Hypothalamus (tissue), 51 donors: ENCODE data around the gene NOP14.
A peak's percentile ranks its signal among the peaks of the same experiment; 100 is the strongest.
"Not testable (repeated sequence)": the region's sequence is repeated elsewhere in the genome, so short reads cannot be mapped to it uniquely, and the experiment has no call there.

Experiments
- DNase-seq, 51 donors: peaks; one replicate each; lab custom pipeline; 2025; lab: John Stamatoyannopoulos, UW

The NOP14 gene

DNA sequence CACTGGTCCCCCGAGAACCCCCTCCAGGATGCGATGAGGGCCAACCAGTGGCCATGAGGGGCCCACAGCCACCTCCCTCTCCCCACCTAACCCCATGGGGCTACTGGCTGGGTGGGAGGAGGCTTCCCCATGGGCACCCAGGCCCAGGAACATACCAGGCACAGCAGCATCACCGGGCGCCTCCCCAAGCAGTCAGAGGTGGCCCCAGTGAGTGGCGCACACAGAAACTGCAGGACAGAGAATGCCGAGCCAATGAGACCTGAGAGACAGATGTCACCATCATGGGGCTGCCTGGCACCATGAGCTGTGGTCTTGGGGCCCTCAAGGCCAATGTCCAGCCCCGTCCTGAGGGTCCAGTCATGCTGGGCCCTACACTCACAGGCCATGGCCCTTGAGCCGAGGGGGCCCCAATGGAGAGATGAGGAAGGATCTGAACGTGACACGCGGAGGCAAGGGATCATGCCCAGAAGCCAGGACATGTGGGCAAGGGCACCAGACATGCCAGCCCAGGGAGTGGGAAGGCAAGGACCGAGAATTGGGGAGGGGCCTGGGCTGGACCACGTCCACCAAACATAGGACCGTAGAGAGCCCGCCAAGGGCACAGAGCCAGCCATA is 30.1 kb downstream of the NOP14 start:
- DNase-seq, result no peak

DNA sequence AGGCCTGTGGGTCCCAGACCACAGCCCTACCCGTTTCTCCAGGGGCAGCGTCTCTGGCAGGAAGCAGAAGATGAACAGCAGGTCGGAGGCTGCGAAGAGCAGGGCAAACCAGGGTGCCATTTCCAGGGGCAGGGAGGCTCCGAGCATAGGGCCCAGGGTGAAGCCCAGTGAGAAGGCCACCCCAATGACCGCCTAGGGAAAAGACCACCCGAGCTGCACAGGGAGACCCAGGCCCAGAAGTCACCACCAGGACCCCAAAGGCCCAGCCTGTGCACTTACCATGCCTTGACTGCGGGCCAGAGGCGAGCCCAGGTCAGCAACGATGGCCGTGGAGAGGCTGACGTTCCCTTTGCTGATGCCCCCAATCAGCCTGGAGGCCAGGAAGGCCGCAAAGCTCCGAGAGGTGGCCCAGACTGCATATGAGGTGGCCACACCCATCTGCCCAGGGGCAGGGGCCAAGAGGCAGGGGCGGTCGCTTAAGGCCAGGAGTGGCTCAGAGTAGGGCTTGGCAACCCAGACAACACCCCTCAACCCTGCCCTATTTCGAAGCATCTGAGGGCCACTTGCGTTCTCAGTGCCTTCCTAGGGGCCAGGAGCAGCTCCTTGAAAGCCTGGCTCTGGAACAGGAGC is 30.8 kb downstream of the NOP14 start:
- DNase-seq, result no peak

DNA sequence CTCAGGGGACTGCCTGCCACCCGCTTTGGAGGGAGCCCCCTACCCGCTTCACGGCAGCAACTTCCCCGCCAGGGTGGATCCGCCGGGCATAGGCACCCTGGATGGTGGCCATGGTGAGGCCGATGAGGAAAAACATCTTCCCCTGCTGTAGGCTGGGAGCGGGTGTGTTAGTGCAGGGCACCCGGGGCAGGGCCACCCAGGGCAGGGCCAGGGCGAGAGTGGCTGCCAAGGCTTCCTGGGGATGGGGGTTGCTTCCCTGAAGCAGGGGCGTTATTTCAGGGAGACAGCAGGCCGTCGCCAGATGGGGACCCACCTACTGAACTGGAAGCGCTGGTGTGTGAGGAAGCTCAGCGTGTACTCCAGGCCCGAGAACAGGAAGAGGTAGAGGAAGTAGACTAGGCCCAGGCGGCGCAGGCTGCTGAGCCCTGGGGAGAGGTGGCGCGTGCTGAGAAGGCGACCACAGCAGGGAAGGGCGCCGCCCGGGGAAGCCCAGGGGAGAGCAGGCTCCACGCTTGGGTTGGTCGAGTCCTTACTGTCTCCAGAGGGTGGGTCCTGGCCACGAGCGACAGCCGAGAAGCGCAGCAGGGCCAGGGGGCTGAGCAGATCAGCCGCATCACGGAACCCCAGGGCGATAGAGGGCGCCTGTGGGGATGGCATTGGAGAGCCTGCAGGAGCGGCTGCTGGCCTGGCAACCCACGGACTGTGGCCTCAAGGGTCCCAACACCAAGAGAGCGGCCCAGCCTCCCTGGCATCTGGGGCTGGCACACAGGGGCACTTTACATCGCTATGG is 31.5 kb downstream of the NOP14 start:
- peak in 5 of 51 donors; percentile 15 to 43 (median 39) for DNase-seq

DNA sequence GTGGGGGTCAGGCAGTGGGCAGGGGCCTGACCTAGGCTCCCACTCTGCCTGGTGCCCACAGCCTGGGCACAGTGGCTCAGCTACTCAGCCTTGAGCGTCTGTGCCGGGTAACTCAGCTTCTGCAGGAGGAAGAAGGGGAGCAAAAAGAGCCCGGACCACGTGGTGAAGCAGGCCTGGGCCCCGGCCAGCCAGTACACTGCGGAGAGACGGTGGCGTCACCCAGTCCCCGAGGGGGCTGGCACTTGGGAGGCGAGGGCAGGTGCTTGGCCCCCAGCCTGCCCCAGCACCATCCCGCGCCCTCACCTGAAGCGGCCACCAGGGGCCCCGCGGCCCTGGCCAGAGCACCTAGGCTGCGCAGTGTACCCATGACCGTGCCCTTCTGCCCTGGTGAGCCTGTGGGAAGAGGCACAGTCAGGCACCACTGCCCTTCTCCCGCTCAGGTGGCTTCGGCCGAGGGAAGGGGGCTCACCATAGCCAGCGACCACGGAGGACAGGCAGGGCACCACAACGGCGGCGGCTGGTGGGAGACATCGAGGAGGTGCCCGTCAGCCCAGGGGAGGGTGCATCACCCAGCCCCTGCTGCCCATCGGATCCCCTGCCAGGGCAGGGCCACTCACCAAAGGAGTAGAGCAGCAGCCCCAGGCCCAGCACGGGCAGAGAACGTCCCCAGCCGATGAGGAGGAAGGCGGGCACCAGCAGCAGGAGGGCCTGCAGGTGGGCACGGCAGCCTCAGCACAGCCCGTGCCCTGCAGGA is 32.3 kb downstream of the NOP14 start:
- DNase-seq, result peak in 32 of 51 donors; percentile 13 to 68 (median 42)

DNA sequence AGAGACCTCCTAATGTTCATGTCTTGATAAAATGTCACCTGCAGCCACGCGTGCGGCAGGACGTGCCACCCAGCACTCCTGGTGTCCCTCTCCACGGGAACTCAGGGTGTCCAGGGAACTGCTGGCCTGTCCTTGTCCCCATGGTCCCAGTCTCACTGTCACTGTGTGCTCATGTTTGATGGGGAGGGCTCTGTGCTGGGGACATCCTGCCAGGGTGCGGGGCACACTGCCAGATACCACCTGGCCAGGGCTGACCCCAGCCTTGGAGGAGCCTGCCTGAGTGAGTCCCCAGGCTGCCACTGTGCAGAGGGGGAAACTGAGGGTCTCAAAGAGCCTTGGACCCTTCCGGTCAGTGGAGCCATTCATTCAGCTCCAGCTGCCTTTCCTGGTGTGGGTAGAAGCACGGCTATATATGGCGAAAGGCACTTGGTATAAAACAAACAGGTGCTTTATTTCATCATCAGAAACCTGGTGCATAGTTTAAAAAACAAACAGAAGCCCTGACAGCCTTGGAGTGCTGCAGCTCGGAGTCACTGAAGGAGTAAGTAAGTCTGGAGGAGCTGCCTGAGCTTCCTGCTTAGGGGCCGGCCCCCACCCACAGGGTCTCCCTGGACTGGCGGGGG is 33.0 kb downstream of the NOP14 start:
- no peak for DNase-seq

DNA sequence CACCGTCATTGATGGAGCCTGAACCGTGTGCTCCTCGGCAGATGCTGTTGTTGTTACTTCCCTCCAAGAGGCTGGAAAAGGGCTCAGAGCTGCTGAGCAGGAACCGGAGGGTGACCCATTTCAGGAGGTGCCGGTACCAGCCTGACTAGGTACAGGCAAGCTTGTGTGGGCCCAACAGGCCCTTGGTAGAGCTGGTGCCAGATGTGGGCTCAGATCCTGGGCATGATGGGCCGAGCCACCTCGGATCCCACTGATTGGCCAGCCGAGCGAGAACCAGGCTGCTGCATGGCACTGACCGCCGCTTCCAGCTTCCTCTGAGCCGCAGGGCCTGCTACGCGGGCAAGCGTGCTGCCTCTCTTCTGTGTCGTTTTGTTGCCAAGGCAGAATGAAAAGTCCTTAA is 33.7 kb downstream of the NOP14 start:
- no peak for DNase-seq

DNA sequence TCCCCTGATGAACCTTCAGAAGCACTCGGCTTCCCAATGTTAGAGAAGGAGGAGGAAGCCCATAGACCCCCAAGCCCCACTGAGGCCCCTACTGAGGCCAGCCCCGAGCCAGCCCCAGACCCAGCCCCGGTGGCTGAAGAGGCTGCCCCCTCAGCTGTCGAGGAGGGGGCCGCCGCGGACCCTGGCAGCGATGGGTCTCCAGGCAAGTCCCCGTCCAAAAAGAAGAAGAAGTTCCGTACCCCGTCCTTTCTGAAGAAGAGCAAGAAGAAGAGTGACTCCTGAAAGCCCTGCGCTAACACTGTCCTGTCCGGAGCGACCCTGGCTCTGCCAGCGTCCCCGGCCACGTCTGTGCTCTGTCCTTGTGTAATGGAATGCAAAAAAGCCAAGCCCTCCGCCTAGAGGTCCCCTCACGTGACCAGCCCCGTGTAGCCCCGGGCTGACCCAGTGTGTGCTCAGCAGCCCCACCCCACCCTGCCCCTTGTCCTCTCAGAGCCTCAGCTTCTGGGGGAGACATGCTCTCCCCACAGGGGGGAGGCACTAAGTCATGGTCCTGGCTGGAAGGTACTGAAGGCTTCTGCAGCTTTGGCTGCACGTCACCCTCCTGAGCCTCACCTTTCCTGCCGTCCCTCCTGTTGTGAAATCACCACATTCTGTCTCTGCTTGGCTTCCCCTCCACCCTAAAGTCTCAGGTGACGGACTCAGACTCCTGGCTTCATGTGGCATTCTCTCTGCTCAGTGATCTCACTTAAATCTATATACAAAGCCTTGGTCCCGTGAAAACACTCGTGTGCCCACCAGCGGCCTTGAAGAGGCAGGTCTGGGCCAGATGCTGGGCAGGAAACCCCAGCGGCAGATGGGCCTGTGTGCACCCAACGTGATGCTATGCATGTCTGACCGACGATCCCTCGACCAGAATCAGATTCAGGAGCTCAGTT is 34.7 kb downstream of the NOP14 start:
- no peak for DNase-seq

DNA sequence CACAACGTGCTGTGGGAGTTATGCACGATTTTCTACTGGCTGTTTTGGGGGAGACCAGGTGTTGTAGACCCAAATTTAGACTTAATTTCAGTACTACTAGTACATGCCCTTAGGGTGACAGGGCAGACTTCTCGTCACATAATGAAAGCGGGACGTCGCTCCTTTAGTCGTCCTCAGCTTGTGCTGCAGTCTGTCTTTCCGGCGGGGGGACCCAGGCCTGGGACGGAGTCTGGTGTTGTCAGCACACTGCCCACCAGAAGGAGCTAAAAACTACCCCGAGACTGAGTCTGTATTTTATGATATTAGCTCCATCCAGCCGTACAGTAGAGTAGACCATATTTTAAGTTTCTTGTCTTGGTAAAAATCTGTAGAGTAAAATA is 35.5 kb downstream of the NOP14 start:
- no peak for DNase-seq

DNA sequence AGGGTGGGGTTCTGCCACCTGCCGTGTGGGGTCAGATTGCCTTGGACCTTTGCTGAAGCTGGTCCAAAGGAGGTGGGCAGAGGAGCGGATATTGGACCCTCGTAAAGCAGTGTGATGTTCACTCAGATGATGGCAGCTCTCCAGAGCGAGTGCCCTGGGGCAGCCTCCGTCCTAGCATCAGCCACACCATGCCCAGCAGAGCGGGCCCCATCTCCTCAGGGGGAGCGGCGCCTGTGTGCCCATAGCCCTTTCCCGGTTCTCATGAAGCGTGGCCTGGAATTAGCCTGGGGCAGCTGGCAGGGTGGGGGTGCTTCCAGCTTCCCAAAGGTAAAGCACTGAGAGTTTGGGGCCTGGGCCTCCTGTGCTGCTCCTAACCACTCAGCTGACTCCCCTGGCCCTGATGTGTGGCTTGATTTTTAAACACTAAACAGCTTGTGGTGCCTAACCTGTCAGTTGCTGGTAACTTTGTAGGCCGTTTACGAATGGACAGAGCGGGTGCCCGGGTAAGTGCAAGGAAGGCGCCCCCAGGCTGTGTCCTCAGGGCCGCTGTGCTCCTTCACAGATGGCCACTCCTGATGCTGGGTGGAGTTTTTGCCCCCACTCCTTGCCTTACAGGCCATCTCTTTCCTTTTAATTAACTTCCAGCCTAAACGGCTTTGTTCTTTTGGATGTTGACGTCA is 36.0 kb downstream of the NOP14 start:
- DNase-seq, result no peak

DNA sequence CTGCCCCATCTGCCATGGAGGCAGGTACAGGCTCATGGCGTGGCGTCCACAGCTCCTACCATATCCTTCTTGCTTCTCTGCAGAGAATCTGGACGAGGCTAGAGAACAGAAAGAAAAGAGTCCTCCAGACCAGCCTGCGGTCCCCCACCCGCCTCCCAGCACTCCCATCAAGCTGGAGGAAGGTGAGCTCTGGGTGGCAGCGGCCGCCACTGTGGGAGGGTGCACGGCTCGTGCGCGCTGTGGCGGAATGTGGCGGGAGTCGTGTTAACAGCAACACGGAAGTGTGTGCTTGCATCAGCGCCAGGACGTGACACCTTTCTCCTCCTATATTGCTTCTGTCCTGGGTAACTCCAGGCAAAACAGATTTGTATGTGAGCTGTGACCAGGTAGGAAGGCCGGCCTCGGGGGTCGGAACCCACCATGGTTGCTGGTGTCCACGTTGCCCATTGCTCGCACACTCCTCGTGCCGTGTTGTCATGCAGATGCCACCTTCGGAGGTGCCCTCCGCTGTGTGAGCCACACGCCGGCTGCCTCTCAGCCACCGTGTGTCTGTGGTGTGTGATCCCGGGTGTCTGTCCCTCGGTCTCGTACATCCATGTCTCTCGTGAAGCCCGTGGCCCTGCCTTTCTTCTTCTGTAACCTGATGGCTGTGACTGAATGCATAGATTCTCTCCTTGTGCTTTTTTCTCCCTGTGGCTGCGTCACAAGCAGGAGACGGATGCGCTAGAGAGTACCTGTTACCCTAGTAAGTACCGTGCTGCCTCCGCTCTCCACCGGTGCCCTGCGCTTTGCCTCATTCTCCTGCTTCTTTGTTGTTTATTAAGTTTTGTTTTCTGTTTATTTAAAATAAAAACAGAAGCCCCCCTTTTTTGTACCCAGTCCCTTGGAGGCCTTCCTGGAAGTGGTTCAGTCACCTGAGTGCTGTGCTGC is 37.0 kb downstream of the NOP14 start:
- no peak for DNase-seq

DNA sequence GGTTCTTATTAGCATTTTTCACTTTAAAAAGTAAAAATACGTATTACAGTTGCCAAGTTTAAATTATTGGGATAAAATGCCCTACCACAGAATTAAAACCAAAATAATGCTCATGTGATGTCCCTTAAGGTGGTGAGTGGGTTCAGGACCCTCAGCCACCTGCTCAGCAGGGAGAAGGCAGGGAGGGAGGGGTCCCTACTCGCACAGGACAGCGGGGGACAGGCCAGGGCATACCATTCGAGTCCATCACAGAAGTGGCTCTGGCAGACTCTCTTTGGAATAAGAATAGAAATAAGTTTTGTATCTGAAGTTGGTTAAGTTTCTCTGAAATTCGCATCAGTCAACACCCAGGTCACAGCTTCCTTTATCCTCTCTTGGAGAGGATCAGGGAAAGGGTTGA is 37.7 kb downstream of the NOP14 start:
- no peak for DNase-seq

DNA sequence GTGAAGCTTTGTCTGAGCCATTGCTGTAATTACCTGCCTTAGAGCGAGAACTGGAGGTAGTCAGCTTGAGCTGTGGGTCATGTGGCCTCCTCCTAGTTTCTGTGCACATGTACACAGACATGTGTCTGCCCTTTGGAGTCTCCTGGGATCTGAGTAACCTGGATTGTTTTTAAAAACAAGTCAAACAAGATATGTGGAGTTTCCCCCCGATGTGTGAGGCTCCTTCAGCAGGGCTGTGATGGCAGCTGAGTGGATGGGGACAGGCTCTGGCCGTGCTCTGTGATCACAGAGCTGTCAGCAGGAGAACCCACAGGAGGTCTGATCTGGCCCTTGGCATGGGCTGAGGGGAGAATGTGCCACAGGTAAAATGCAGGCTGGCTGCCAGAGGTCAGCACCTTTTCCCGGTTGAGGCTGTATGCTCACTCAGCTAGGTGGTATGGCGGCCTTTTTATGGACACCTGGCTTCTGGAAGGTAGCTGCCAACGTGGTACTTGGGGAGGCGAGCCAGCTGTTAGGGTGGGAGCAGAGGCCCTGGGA is 38.4 kb downstream of the NOP14 start:
- no peak for DNase-seq

DNA sequence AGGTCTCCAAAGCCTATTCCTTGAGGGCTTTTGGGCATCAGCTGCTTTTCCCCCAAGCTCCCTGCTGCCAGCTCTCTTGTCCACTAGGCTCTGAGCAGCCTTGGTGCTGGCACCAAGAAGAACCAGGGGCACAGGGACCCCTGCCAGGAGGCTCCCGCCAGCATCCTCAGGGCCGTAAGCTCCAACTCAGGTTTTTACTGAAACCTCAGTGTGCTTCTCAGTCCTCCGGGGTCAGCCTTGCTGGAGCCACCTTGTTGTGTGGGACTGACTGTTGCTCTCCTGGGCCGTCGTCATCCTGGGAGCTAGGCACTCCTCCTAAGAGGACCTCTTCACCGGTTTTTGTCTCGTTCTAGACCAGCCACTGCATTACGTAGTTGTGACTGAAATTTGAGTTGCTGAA is 38.9 kb downstream of the NOP14 start:
- peak in 1 of 51 donors; percentile 21 for DNase-seq

DNA sequence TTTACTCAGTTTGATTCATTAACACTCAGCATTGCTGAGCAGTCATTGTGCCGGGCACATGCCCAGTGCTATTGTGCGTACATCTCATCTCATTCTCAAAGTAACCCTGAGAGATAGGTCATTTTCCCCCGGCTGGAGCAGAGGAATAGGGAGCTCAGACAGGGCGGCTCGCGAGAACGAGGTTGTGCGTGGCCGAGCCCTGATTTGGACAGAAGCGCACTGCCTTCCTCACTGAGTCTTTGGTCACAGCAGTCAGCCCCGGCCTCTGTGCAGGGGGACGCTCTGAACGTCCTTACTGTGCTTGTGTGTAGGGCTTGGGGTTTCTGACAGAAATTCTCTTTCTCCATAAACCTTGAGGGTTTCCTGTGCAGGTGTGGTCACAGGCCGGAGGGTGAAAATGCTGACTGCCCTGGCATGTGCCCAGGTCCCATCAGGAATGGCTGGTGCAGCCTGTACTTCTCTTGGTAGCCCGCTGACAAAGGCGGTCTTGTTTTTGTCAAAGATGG is 39.5 kb downstream of the NOP14 start:
- peak in 3 of 51 donors; percentile 20 to 44 (median 33) for DNase-seq

DNA sequence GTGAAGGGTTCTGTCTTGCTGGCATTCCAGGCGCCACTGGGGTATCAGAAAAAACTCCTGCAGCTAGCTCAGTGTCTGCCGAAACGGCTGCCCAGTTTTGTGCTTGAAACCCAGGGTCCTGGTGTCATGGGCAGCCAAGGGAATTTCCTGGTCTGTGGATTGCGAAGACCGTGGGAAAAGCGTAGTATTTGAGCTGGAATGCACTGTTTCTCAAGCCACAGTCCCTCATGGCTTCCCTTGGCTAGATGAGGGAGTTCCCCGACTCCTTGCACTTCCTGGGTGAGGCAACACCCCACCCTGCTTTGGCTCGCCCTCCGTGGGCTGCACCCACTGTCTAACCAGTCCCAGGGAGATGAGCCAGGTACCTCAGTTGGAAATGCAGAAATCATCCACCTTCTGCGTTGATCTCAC is 40.1 kb downstream of the NOP14 start:
- DNase-seq, result no peak

DNA sequence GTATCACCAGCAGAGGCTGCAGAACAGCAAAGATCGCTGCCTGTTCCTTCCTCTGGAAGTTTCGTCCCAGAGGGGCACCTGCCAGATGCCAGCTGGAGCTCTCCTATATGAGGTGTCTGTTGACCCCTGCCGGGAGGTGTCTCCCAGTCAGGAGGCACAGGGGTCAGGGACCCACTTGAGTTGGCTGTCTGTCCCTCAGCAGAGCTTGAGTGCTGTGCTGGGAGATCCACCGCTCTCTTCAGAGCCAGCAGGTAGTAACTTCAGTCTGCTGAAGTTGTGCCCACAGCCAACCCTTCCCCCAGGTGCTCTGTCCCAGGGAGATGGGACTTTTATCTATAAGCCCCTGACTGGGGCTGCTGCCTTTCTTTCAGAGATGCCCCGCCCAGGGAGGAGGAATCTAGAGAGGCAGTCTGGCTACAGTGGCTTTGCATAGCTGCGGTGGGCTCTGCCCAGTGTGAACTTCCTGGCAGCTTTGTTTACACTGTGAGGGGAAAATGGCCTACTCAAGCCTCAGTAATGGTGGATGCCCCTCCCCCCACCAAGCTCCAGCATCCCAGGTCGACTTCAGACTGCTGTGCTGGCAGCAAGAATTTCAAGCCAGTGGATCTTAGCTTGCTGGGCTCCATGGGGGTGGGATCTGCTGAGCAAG is 40.6 kb downstream of the NOP14 start:
- DNase-seq, result not testable (repeated sequence)

DNA sequence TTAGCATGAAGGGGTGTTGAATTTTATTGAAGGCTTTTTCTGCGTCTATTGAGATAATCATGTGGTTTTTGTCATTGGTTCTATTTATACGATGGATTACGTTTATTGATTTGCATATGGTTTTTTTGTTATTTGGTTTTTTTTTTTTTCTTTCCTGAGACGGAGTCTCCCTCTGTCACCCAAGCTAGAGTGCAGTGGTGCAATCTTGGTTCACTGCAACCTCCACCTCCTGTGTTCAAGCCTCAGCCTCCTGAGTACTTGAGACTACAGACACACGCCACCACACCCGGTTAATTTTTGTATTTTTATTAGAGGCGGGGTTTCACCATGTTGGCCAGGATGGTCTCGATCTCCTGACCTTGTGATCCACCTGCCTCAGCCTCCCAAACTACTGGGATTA is 44.5 kb downstream of the NOP14 start:
- not testable (repeated sequence) for DNase-seq
